HCT116 (cell line): ENCODE measurements around the gene ZSWIM6. TPM values are rescaled to one million over a fixed set of nuclear protein-coding genes. Genes with fewer than 3 reads are reported as not detected.

Experiments
- ATAC-seq: fragments of 200-7000 bp; cut with Tn5 transposase; 2 replicates; pipeline ENCODE4 v1.9.1; 2020; ENCODE audit warnings: mild to moderate bottlenecking, moderate library complexity
- BruUV-seq: library from RNA; stranded (reverse); fragments of 400-500 nt; replicated peaks from 2 replicates; lab custom pipeline; 2021; lab: Mats Ljungman, UMichigan
- CTCF ChIA-PET: fragments of 300-600 bp; sonication (Branson Sonifier 250); formaldehyde crosslinking; loops from one replicate; lab custom pipeline; 2021; ENCODE audit warnings: antibody characterized with exemption; lab: Charles Lee
- POLR2A ChIA-PET: fragments of 300-600, 350-600 bp; sonication (Branson Sonifier 250); formaldehyde crosslinking; loops from one replicate; lab custom pipeline; 2021; ENCODE audit warnings: antibody characterized with exemption; lab: Charles Lee
- RAD21 ChIA-PET, 2 experiments: fragments of 300-600 bp; sonication (Branson Sonifier 250); formaldehyde crosslinking; loops; one replicate each; lab custom pipeline; 2023; ENCODE audit warnings: low total read pairs in 2 of 2; ENCODE audit not compliant: uncharacterized antibody in 2 of 2, unreplicated experiment in 2 of 2, low non-redundant PET in 1 of 2; lab: Charles Lee
- DNase-seq: peaks from one replicate; pipeline ENCODE4 v3.0.0-alpha.2; 2010; ENCODE audit warnings: low read depth, low spot score
- H2AFZ ChIP-seq: fragments of 200-600 bp; shearing (Covaris generic), sonication (generic); 2 replicates; pipeline ENCODE4 v1.6.1; 2017; ENCODE audit warnings: low read depth, mixed run types, mixed read lengths, antibody characterized with exemption, low read length; ENCODE audit not compliant: poor library complexity, severe bottlenecking
- H3K27ac ChIP-seq: 2 replicates; pipeline ENCODE4 v1.5.1; 2012; ENCODE audit warnings: low read depth, low read length
- H3K27me3 ChIP-seq: fragments of 200-600 bp; sonication (generic); 2 replicates; pipeline ENCODE4 v1.6.1; 2016; ENCODE audit warnings: mixed run types, low read length, mixed read lengths; ENCODE audit not compliant: insufficient read depth
- H3K36me3 ChIP-seq, 2 experiments: fragments of 200-500 bp in 1 of 2; fragments of 200-600 bp in 1 of 2; sonication (Bioruptor generic) in 1 of 2; sonication (generic) in 1 of 2; 2 replicates each; pipeline versions ENCODE4 v1.5.1 to v1.6.1; 2014 to 2016; ENCODE audit warnings: low read length in 2 of 2, inconsistent platforms in 1 of 2, mixed read lengths in 1 of 2, mixed run types in 1 of 2; ENCODE audit not compliant: insufficient read depth in 2 of 2, control insufficient read depth in 1 of 2
- H3K4me1 ChIP-seq, 2 experiments: fragments of 200-600 bp in 1 of 2; sonication (generic) in 1 of 2; 2 replicates each; pipeline versions ENCODE4 v1.5.1 to v1.6.1; 2012 to 2017; ENCODE audit warnings: low read length in 2 of 2, inconsistent platforms in 1 of 2, mild to moderate bottlenecking in 1 of 2, mixed read lengths in 1 of 2, mixed run types in 1 of 2, moderate library complexity in 1 of 2; ENCODE audit not compliant: insufficient read depth in 2 of 2, control insufficient read depth in 1 of 2
- H3K4me2 ChIP-seq: fragments of 200-600 bp; sonication (generic); 2 replicates; pipeline ENCODE4 v1.6.1; 2017; ENCODE audit warnings: mixed run types, low read length, mixed read lengths
- H3K4me3 ChIP-seq, 2 experiments: fragments of 200-600 bp in 1 of 2; sonication (generic) in 1 of 2; replicated peaks in 1 of 2; 2 replicates each; pipeline ENCODE4 v1.5.1; 2011 to 2016; ENCODE audit warnings: low read length in 2 of 2, control low read depth in 1 of 2, low read depth in 1 of 2, mild to moderate bottlenecking in 1 of 2, mixed read lengths in 1 of 2, mixed run types in 1 of 2
- H3K79me2 ChIP-seq: fragments of 200-600 bp; sonication (generic); 2 replicates; pipeline ENCODE4 v1.6.1; 2017; ENCODE audit warnings: mild to moderate bottlenecking, mixed run types, low read length, moderate library complexity, mixed read lengths; ENCODE audit not compliant: insufficient read depth
- H3K9ac ChIP-seq: fragments of 200-600 bp; sonication (generic); 2 replicates; pipeline ENCODE4 v1.6.1; 2016; ENCODE audit warnings: low read length, mixed read lengths
- H3K9me2 ChIP-seq: fragments of 200-600 bp; sonication (generic), shearing (Covaris generic); 2 replicates; pipeline ENCODE4 v1.6.1; 2017; ENCODE audit warnings: mixed run types, mild to moderate bottlenecking, moderate library complexity; ENCODE audit not compliant: insufficient read depth
- H3K9me3 ChIP-seq, 2 experiments: fragments of 200-500 bp in 1 of 2; fragments of 200-600 bp in 1 of 2; sonication (Bioruptor generic) in 1 of 2; sonication (generic) in 1 of 2; 2 replicates each; pipeline ENCODE4 v1.6.1; 2014 to 2017; ENCODE audit warnings: low read length in 2 of 2, mixed read lengths in 2 of 2, inconsistent platforms in 1 of 2, low read depth in 1 of 2, mild to moderate bottlenecking in 1 of 2, mixed run types in 1 of 2, moderate library complexity in 1 of 2; ENCODE audit not compliant: control insufficient read depth in 1 of 2, insufficient read depth in 1 of 2
- H4K20me1 ChIP-seq: fragments of 200-600 bp; sonication (generic), shearing (Covaris generic); 2 replicates; pipeline ENCODE4 v1.6.1; 2017; ENCODE audit warnings: mixed run types, mild to moderate bottlenecking, moderate library complexity; ENCODE audit not compliant: insufficient read depth
- ATF3 ChIP-seq: IDR thresholded peaks from 2 replicates; pipeline ENCODE4 v1.6.1; 2012
- CEBPB ChIP-seq: IDR thresholded peaks from 2 replicates; pipeline ENCODE4 v1.6.1; 2012; ENCODE audit warnings: low read depth
- CTCF ChIP-seq, 3 experiments: fragments of 200-600 bp in 1 of 3; sonication (generic) in 1 of 3; IDR thresholded peaks in 2 of 3; conservative IDR thresholded peaks in 1 of 3; 2 replicates each; pipeline ENCODE4 v1.5.1; 2012 to 2017; ENCODE audit warnings: low read depth in 2 of 3, low read length in 2 of 3, antibody characterized with exemption in 1 of 3, borderline replicate concordance in 1 of 3, control low read depth in 1 of 3, mild to moderate bottlenecking in 1 of 3, mixed read lengths in 1 of 3, mixed run types in 1 of 3, moderate library complexity in 1 of 3; ENCODE audit not compliant: insufficient read depth in 1 of 3
- ELF1 ChIP-seq: IDR thresholded peaks from 2 replicates; pipeline ENCODE4 v1.6.1; 2012; ENCODE audit warnings: low read depth, borderline replicate concordance
- EZH2 ChIP-seq: fragments of 200-600 bp; sonication (generic); IDR thresholded peaks from 2 replicates; pipeline ENCODE4 v1.6.1; 2017; ENCODE audit warnings: antibody characterized with exemption, mixed run types
- EZH2phosphoT487 ChIP-seq: fragments of 200-600 bp; IDR thresholded peaks from 2 replicates; pipeline ENCODE4 v1.6.1; 2018; ENCODE audit warnings: antibody characterized with exemption, borderline replicate concordance
- JUND ChIP-seq: IDR thresholded peaks from 2 replicates; pipeline ENCODE4 v1.6.1; 2012
- POLR2A ChIP-seq: IDR thresholded peaks from 2 replicates; pipeline ENCODE4 v1.7.0; 2011; ENCODE audit warnings: borderline replicate concordance; ENCODE audit not compliant: insufficient read depth, insufficient read length; ENCODE audit errors: extremely low read depth
- POLR2AphosphoS5 ChIP-seq: IDR thresholded peaks from 2 replicates; pipeline ENCODE4 v1.6.1; 2011; ENCODE audit warnings: mild to moderate bottlenecking, low read depth, low read length, moderate library complexity
- SIN3A ChIP-seq: IDR thresholded peaks from 2 replicates; pipeline ENCODE4 v1.6.1; 2012; ENCODE audit warnings: low read depth
- SP1 ChIP-seq: IDR thresholded peaks from 2 replicates; pipeline ENCODE4 v1.6.1; 2012; ENCODE audit warnings: low read depth
- SRF ChIP-seq: IDR thresholded peaks from 2 replicates; pipeline ENCODE4 v1.6.1; 2012; ENCODE audit warnings: low read depth
- TCF7L2 ChIP-seq: IDR thresholded peaks from 2 replicates; pipeline ENCODE4 v1.7.0; 2011; ENCODE audit warnings: borderline replicate concordance, inconsistent platforms; ENCODE audit not compliant: insufficient read depth, insufficient read length; ENCODE audit errors: extremely low read depth
- ZFX ChIP-seq: fragments of 450-650 bp; IDR thresholded peaks from 2 replicates; pipeline ENCODE4 v1.6.1; 2017
- intact Hi-C: fragments of 100-400 bp; cut with micrococcal nuclease; formaldehyde crosslinking; loops from 2 replicates; pipeline ENCODE4 v1.10.0; 2022
- total RNA-seq: library from RNA; stranded (reverse); gene quantifications from one replicate; pipeline ENCODE4 v1.2.1, GENCODE V29; 2021; ENCODE audit not compliant: unreplicated experiment
- TF ChIP-seq, protein P1 (sequence below): IDR thresholded peaks from 2 replicates; pipeline ENCODE4 v1.6.1; 2012; ENCODE audit warnings: low read depth

Gene ZSWIM6
- total RNA-seq, 1 experiment from 2014 or later, result 7.4 TPM

GRCh38 chr5:61474746-61475145 lies 142.7 kb downstream of the ZSWIM6 start:
- Histone ChIP-seq H2AFZ (no peak overlapping the region), H4K20me1 (peaks cover 6% of the 10 kb centered on the region; the same call in 1 of the 2 replicates), H3K27ac (no peak overlapping the region), H3K4me2 (no peak overlapping the region), H3K27me3 (no peaks in the 10 kb centered on the region), H3K4me1 (no peaks in the 10 kb centered on the region), H3K9me2 (no peaks in the 10 kb centered on the region), H3K4me3 (no peak overlapping the region), H3K9ac (no peak overlapping the region), H3K79me2 (peaks cover 11% of the 10 kb centered on the region; the same call in 1 of the 2 replicates), H3K36me3 (no peaks in the 10 kb centered on the region), H3K9me3 (peaks cover 0 to 3% of the 10 kb centered on the region in 2 experiments; a peak in 2 of 4 replicates)
- intact Hi-C loops, result no loop called here
- RAD21 ChIA-PET, result no interaction called here
- CTCF ChIA-PET, result no interaction called here
- ATAC-seq (no peak), DNase-seq (no peak)
- POLR2A ChIA-PET, result no interaction called here
- BruUV-seq, result no TSS peak
- no peak for TF ChIP-seq JUND
- TF ChIP-seq, protein P1, sequence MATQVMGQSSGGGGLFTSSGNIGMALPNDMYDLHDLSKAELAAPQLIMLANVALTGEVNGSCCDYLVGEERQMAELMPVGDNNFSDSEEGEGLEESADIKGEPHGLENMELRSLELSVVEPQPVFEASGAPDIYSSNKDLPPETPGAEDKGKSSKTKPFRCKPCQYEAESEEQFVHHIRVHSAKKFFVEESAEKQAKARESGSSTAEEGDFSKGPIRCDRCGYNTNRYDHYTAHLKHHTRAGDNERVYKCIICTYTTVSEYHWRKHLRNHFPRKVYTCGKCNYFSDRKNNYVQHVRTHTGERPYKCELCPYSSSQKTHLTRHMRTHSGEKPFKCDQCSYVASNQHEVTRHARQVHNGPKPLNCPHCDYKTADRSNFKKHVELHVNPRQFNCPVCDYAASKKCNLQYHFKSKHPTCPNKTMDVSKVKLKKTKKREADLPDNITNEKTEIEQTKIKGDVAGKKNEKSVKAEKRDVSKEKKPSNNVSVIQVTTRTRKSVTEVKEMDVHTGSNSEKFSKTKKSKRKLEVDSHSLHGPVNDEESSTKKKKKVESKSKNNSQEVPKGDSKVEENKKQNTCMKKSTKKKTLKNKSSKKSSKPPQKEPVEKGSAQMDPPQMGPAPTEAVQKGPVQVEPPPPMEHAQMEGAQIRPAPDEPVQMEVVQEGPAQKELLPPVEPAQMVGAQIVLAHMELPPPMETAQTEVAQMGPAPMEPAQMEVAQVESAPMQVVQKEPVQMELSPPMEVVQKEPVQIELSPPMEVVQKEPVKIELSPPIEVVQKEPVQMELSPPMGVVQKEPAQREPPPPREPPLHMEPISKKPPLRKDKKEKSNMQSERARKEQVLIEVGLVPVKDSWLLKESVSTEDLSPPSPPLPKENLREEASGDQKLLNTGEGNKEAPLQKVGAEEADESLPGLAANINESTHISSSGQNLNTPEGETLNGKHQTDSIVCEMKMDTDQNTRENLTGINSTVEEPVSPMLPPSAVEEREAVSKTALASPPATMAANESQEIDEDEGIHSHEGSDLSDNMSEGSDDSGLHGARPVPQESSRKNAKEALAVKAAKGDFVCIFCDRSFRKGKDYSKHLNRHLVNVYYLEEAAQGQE, result no peak
- no peak for TF ChIP-seq SIN3A

DNA sequence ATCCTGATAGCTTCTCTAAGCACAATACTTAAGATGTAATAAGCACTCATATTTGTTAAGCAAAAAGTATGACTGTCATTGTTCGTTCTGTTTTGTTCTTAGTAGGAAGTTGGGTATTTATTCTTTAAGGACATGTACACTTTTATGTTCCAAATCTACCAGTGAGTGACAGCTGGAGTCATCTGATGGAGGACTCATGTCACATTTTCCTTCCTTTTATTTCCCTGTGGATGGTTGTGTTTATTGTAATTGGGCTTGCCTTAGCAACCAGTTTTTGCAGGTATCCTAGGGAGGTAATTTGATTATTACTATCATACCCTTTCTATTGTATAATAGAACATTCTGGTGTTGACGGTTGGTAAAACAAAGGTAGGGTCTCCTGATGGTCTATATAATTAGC lies 145.7 kb downstream of the ZSWIM6 start:
- 0 out of 2 replicates have a peak, but pooled peaks cover 4% of the 10 kb centered on the region for H3K79me2 ChIP-seq
- ChIA-PET POLR2A (no interaction called here), CTCF (no interaction called here), RAD21 (no interaction called here)
- no peak overlapping the region for H3K4me2 ChIP-seq
- H3K27me3 ChIP-seq, result no peaks in the 10 kb centered on the region
- H3K36me3 ChIP-seq, result no peaks in the 10 kb centered on the region
- peaks cover 4% of the 10 kb centered on the region; the same call in 1 of the 2 replicates for H4K20me1 ChIP-seq
- H2AFZ ChIP-seq, result no peak overlapping the region
- H3K4me1 ChIP-seq, result no peaks in the 10 kb centered on the region
- ATAC-seq, result no peak
- intact Hi-C loops, result no loop called here
- no peak overlapping the region for H3K27ac ChIP-seq
- no peaks in the 10 kb centered on the region for H3K9me2 ChIP-seq
- DNase-seq, result no peak
- no peak overlapping the region for H3K4me3 ChIP-seq
- no peak overlapping the region for H3K9ac ChIP-seq
- no peaks in the 10 kb centered on the region for H3K9me3 ChIP-seq
- no TSS peak for BruUV-seq
- no peak for TF ChIP-seq SP1
- TF ChIP-seq SRF, result no peak
- no peak for TF ChIP-seq EZH2
- no peak for TF ChIP-seq ELF1
- no peak for TF ChIP-seq JUND
- no peak for TF ChIP-seq ZFX
- no peak for TF ChIP-seq POLR2A
- TF ChIP-seq POLR2AphosphoS5, result no peak
- TF ChIP-seq CEBPB, result no peak
- no peak for TF ChIP-seq TCF7L2
- no peak for TF ChIP-seq EZH2phosphoT487
- TF ChIP-seq SIN3A, result no peak
- TF ChIP-seq ATF3, result no peak
- TF ChIP-seq CTCF (IDR thresholded peaks at IDR 0.05 in 2 of 3, conservative IDR thresholded peaks at IDR 0.05 in 1 of 3; ENCODE audit: borderline replicate concordance in 1 of 3, insufficient read depth in 1 of 3, low read depth in 2 of 3, low read length in 2 of 3), result no peak
